Activated CD8-positive, alpha-beta T cell treated with anti-CD3 and anti-CD28 coated beads for 36 hours (primary cell): Measurements from ENCODE around the gene SLC45A3. TPM values are rescaled to one million over a fixed set of nuclear protein-coding genes. Genes with fewer than 3 reads are reported as not detected.
"Not testable (repeated sequence)": the region's sequence is repeated elsewhere in the genome, so short reads cannot be mapped to it uniquely, and the experiment has no call there.

ENCODE experiments used
- ATAC-seq: fragments of 200-7000 bp; cut with Tn5 transposase; one replicate; pipeline ENCODE4 v1.10.0; 2021; ENCODE audit warnings: mild to moderate bottlenecking, moderate library complexity
- CTCF ChIA-PET: fragments of 350-600 bp; sonication (Branson Sonifier 250); formaldehyde crosslinking; loops from one replicate; lab custom pipeline; 2021; ENCODE audit warnings: antibody characterized with exemption; lab: Charles Lee
- POLR2A ChIA-PET: fragments of 350-600 bp; sonication (Branson Sonifier 250); formaldehyde crosslinking; loops from one replicate; lab custom pipeline; 2021; ENCODE audit warnings: antibody characterized with exemption; lab: Charles Lee
- DNase-seq: peaks from one replicate; pipeline ENCODE4 v3.0.0-alpha.2; 2020
- H3K27ac Mint-ChIP-seq: one replicate; pipeline ENCODE4 v1.8.0; 2021; ENCODE audit warnings: mild to moderate bottlenecking, mixed read lengths
- H3K27me3 Mint-ChIP-seq: one replicate; pipeline ENCODE4 v1.8.0; 2021; ENCODE audit warnings: mixed read lengths
- H3K36me3 Mint-ChIP-seq: one replicate; pipeline ENCODE4 v1.8.0; 2021; ENCODE audit warnings: low read depth, mixed read lengths
- H3K4me1 Mint-ChIP-seq: one replicate; pipeline ENCODE4 v1.8.0; 2021; ENCODE audit warnings: low read depth, mixed read lengths
- H3K4me3 Mint-ChIP-seq: one replicate; pipeline ENCODE4 v1.8.0; 2021; ENCODE audit warnings: mild to moderate bottlenecking, moderate library complexity, mixed read lengths
- H3K9me3 Mint-ChIP-seq: one replicate; pipeline ENCODE4 v1.8.0; 2021; ENCODE audit warnings: mixed read lengths
- CTCF ChIP-seq: fragments of 200-600 bp; IDR thresholded peaks from one replicate; pipeline ENCODE4 v1.8.0; 2022; ENCODE audit warnings: antibody characterized with exemption, mild to moderate bottlenecking
- intact Hi-C: fragments of 100-400 bp; cut with micrococcal nuclease; formaldehyde crosslinking; loops from one replicate; pipeline ENCODE4 v1.10.0; 2022
- total RNA-seq, 2 experiments: library from RNA; stranded (reverse); gene quantifications; one replicate each; pipeline ENCODE4 v1.2.3, GENCODE V29; 2021

SLC45A3 gene
- total RNA-seq, 2 experiments from 2014 or later: 0.38 to 0.65 TPM

- Mint-ChIP-seq H3K4me1 (peaks cover 9% of the 10 kb centered on the region), H3K27me3 (peaks cover 3% of the 10 kb centered on the region), H3K27ac (no peak overlapping the region), H3K4me3 (no peak overlapping the region), H3K36me3 (no peaks in the 10 kb centered on the region), H3K9me3 (no peaks in the 10 kb centered on the region)
- ChIA-PET CTCF (interaction anchor here (0.6 to 12.7 kb wide), 4 partner anchors 16 to 108 kb away, joined by 5 to 306 read pairs (median 64); no protein-coding TSS in a partner anchor), POLR2A (interaction anchor here (1.6 kb wide), 1 partner anchor 44 kb away, joined by 3 read pairs; no protein-coding TSS in a partner anchor)
- intact Hi-C loops: no loop called here
- no peak for TF ChIP-seq CTCF
- no peak for ATAC-seq
- DNase-seq: no peak
Observed at GRCh38 chr1:205636732-205637131, 43.6 kb downstream of the SLC45A3 start.

GRCh38 chr1:205636138-205636530, 44.2 kb downstream of the SLC45A3 start:
- not testable (repeated sequence) for H3K4me1 Mint-ChIP-seq
- POLR2A ChIA-PET: interaction anchor here (0.6 to 1.6 kb wide), 2 partner anchors 43 to 88 kb away, joined by 3 read pairs; no protein-coding TSS in a partner anchor

GRCh38 chr1:205633421-205633976, 46.8 kb downstream of the SLC45A3 start:
- no peak for ATAC-seq
- no peaks in the 10 kb centered on the region for H3K27me3 Mint-ChIP-seq
- no peak overlapping the region for H3K4me3 Mint-ChIP-seq
- TF ChIP-seq CTCF: no peak
- intact Hi-C loops: no loop called here
- ChIA-PET POLR2A (interaction anchor here (1.6 to 4.8 kb wide), 3 partner anchors 11 to 52 kb away, joined by 5 to 119 read pairs (median 11); no protein-coding TSS in a partner anchor), CTCF (interaction anchor here (1.7 to 11.8 kb wide), 11 partner anchors 9 to 344 kb away, joined by 3 to 306 read pairs (median 10); no protein-coding TSS in a partner anchor)
- H3K36me3 Mint-ChIP-seq: peaks cover 13% of the 10 kb centered on the region
- peaks cover 19% of the 10 kb centered on the region for H3K4me1 Mint-ChIP-seq
- no peaks in the 10 kb centered on the region for H3K9me3 Mint-ChIP-seq
- H3K27ac Mint-ChIP-seq: no peak overlapping the region
- DNase-seq: no peak

More at GRCh38 chr1:205636138-205636530, 44.2 kb downstream of the SLC45A3 start:
- H3K9me3 Mint-ChIP-seq, H3K36me3 Mint-ChIP-seq, DNase-seq, intact Hi-C loops, ATAC-seq, H3K27ac Mint-ChIP-seq, H3K27me3 Mint-ChIP-seq, H3K4me3 Mint-ChIP-seq: not testable (repeated sequence)
- CTCF ChIA-PET: interaction anchor here (1.1 to 12.7 kb wide), 5 partner anchors 9 to 107 kb away, joined by 3 to 306 read pairs (median 6); no protein-coding TSS in a partner anchor

GRCh38 chr1:205632669-205633169, 47.6 kb downstream of the SLC45A3 start:
- CTCF ChIA-PET: interaction anchor here (0.8 to 11.8 kb wide), 29 partner anchors 9 to 386 kb away, joined by 3 to 306 read pairs (median 5); partner anchors contain the start of genes RAB29 and SLC45A3
- peaks cover 21% of the 10 kb centered on the region for H3K36me3 Mint-ChIP-seq
- peak overlapping the region; percentile 91 for H3K27ac Mint-ChIP-seq
- no peaks in the 10 kb centered on the region for H3K27me3 Mint-ChIP-seq
- no peaks in the 10 kb centered on the region for H3K9me3 Mint-ChIP-seq
- DNase-seq: no peak
- TF ChIP-seq CTCF: no peak
- intact Hi-C loops: loop anchor here (1.0 kb wide), 1 partner anchor 41 kb away; no protein-coding TSS in a partner anchor
- H3K4me1 Mint-ChIP-seq: peaks cover 27% of the 10 kb centered on the region
- POLR2A ChIA-PET: interaction anchor here (0.6 to 4.8 kb wide), 24 partner anchors 8 to 1953 kb away, joined by 3 to 119 read pairs (median 4); partner anchors contain the start of genes NUCKS1 and SLC45A3
- ATAC-seq: no peak
- H3K4me3 Mint-ChIP-seq: peak overlapping the region; percentile 86

- Mint-ChIP-seq H3K36me3 (peaks cover 26% of the 10 kb centered on the region), H3K4me3 (peak within 1 kb of the TSS; percentile 93), H3K4me1 (peaks cover 32% of the 10 kb centered on the region), H3K9me3 (no peaks in the 10 kb centered on the region), H3K27me3 (no peaks in the 10 kb centered on the region), H3K27ac (peak within 1 kb of the TSS; percentile 96)
- POLR2A ChIA-PET: interaction anchor here (0.6 to 4.8 kb wide), 26 partner anchors 9 to 1952 kb away, joined by 3 to 119 read pairs (median 4); partner anchors contain the start of genes NUCKS1 and SLC45A3
- peak; percentile 85 for ATAC-seq
- intact Hi-C loops: loop anchor here (1.0 kb wide), 1 partner anchor 41 kb away; no protein-coding TSS in a partner anchor
- CTCF ChIA-PET: interaction anchor here (0.8 to 11.8 kb wide), 30 partner anchors 10 to 385 kb away, joined by 3 to 306 read pairs (median 5); partner anchors contain the start of genes RAB29 and SLC45A3
- peak; percentile 99 for DNase-seq
- TF ChIP-seq CTCF: peak; percentile 67
Observed at GRCh38 chr1:205631768-205632668, 48.3 kb downstream of the SLC45A3 start, which contains the start of gene ELK4. Gene ELK4 (minus strand): TSS chr1:205632011. CDS start chr1:205623882, 8,129 bp downstream.
